Stimulated activated CD4-positive, alpha-beta T cell treated with anti-CD3 and anti-CD28 coated beads, Interleukin-15, amount 100 ng/mL, for 1 hour (primary cell): ENCODE results near the gene KCNAB1.

ENCODE experiments used
- DNase-seq, 2 donors: peaks; one replicate each; pipeline ENCODE4 v3.0.0-alpha.2; 2020; ENCODE audit warnings: low read depth in 1 of 2, low spot score in 1 of 2

The KCNAB1 gene

GRCh38 chr3:156483426-156483825, 363.0 kb downstream of the KCNAB1 start:
- no peak for DNase-seq

- DNase-seq = no peak
Measured at GRCh38 chr3:156483961-156484787, 363.8 kb downstream of the KCNAB1 start.

- no peak for DNase-seq
Measured at GRCh38 chr3:156488767-156489166, 368.4 kb downstream of the KCNAB1 start.

- no peak for DNase-seq
Measured at GRCh38 chr3:156489462-156489911, 369.1 kb downstream of the KCNAB1 start.

GRCh38 chr3:156491192-156491591, 370.8 kb downstream of the KCNAB1 start:
- no peak for DNase-seq

GRCh38 chr3:156492801-156493261, 372.5 kb downstream of the KCNAB1 start:
- no peak for DNase-seq

GRCh38 chr3:156493887-156494286, 373.5 kb downstream of the KCNAB1 start:
- DNase-seq = no peak

- DNase-seq = no peak
Measured at GRCh38 chr3:156495816-156496215, 375.4 kb downstream of the KCNAB1 start.

- no peak for DNase-seq
Measured at GRCh38 chr3:156497326-156497725, 376.9 kb downstream of the KCNAB1 start.

GRCh38 chr3:156498307-156498706, 377.9 kb downstream of the KCNAB1 start:
- no peak for DNase-seq

- DNase-seq = no peak
Measured at GRCh38 chr3:156507285-156507684, 386.9 kb downstream of the KCNAB1 start.

GRCh38 chr3:156509189-156510174, 389.1 kb downstream of the KCNAB1 start:
- DNase-seq = no peak

GRCh38 chr3:156511987-156512677, 391.8 kb downstream of the KCNAB1 start:
- DNase-seq = no peak

- no peak for DNase-seq
Measured at GRCh38 chr3:156513619-156514018, 393.2 kb downstream of the KCNAB1 start.

- DNase-seq = no peak
Measured at GRCh38 chr3:156516284-156516683, 395.9 kb downstream of the KCNAB1 start.

- DNase-seq = no peak
Measured at GRCh38 chr3:156516961-156517360, 396.6 kb downstream of the KCNAB1 start.

GRCh38 chr3:156518726-156519125, 398.3 kb downstream of the KCNAB1 start:
- DNase-seq = no peak

GRCh38 chr3:156519758-156520162, 399.4 kb downstream of the KCNAB1 start:
- DNase-seq = no peak

- no peak for DNase-seq
Measured at GRCh38 chr3:156522673-156523072, 402.3 kb downstream of the KCNAB1 start.

GRCh38 chr3:156525808-156526207, 405.4 kb downstream of the KCNAB1 start:
- no peak for DNase-seq

GRCh38 chr3:156527060-156527459, 406.7 kb downstream of the KCNAB1 start:
- no peak for DNase-seq
